ENCODE results near the gene GRIN2A.

GRIN2A gene

DNA sequence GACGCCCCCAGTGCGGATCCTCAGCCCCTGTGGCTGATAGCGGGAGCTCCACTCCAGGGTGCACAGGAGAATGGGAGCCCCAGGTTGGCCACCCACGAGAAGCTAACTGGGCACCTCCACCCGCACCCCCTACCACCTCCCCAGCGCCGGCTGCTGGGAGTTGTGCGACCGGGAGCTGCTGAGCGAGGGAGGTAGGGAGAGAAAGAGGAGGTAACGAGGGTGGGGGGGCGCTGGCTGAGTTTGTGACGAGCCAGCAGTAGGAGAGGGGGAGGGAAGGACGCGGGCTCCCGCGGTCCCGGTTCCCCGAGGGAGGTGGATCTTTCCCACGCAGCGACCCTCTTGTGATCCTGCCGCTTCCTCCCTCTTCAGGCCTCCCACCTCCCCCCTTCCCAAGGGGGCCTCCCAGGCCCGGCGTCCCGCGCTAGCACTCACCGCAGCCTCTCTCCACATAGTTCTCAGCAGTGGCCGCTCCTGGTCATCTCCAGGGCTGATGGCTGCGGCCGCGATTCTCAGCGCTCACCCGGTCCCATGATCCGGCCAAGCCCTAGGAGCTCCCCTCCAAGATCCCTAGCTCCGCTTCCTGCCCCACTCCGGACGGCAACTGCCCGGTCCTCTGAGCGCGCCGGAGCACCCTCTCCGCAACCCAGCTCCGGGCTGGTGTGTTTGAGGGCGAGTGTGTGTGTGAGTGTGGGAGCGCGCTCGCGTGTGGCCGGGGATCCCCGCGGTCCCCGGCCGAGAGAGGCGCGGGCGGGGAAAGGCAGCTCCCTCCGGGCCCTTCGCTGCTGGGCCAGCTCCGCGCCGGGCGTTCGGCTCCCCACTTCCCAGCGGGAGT lies at the start of gene GRIN2A:
Gene GRIN2A (minus strand): TSS at position 207 of the 832 bp plus-strand sequence. CDS start 2,017 bp downstream, outside the sequence.
- DNase-seq, result no peak

DNA sequence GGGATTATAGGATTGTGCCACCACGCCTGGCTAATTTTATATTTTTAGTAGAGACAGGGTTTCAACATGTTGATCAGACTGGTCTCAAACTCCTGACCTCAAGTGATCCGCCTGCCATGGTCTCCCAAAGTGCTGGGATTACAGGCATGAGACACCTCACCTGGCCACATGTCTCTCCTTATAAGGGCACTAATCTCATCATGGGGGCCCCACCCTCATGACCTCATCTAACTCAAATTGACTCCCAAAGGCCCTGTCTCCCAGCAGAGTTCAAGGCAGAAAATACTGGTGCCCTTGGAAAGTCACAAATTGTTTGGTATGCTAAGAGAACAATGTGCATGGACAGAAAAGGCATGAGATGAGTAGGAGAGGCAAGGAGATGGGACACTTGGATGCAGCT lies 49.3 kb upstream of the GRIN2A start:
- no peak for DNase-seq

GRCh38 chr16:10228779-10229178 lies 46.6 kb upstream of the GRIN2A start:
- no peak for DNase-seq

- no peak for DNase-seq
Measured at GRCh38 chr16:10226987-10227306, 44.7 kb upstream of the GRIN2A start.

GRCh38 chr16:10226141-10226986 lies 44.1 kb upstream of the GRIN2A start:
- DNase-seq, result no peak

GRCh38 chr16:10225653-10226052 lies 43.4 kb upstream of the GRIN2A start:
- DNase-seq, result no peak

- no peak for DNase-seq
Measured at GRCh38 chr16:10224850-10225249, 42.6 kb upstream of the GRIN2A start.

DNA sequence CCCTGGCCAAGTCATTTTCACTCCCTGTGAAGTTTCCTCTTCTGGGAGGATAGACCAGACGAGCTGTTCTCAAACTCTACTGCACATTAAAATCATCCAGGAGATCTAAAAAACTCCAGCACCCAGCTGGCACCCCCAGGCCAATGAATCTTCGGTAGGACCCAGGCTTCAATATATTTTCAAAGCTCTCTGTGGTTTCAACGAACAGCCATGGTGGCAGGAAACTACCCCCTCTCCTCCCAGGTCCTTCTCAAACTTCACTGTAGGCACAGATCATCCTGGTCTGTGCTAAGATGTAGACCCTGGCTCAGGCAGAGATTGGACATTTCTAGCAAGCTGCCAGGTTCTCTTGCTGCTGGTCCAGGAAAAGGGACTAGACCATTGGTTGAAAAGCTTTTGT lies 38.7 kb upstream of the GRIN2A start:
- no peak for DNase-seq

DNA sequence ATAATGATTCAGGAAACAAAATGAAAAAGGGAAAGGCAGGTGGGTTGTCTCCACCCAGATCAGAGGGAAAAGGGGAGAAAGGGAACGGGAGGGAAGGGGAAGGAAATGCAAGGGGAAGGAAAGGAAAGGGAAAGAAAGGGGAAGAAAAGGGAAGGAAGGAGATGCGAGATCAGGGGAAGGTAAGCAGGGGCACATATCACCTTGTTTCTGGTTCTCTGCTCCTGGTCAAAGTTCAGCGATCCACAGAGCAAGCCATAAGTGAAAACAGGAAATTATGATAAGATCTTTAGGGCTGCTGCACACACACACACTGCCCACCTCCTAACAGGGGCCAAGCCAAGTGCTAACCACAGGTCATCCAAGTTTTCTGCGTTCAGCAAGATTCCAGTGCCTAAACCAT lies 37.5 kb upstream of the GRIN2A start:
- DNase-seq, result no peak

DNA sequence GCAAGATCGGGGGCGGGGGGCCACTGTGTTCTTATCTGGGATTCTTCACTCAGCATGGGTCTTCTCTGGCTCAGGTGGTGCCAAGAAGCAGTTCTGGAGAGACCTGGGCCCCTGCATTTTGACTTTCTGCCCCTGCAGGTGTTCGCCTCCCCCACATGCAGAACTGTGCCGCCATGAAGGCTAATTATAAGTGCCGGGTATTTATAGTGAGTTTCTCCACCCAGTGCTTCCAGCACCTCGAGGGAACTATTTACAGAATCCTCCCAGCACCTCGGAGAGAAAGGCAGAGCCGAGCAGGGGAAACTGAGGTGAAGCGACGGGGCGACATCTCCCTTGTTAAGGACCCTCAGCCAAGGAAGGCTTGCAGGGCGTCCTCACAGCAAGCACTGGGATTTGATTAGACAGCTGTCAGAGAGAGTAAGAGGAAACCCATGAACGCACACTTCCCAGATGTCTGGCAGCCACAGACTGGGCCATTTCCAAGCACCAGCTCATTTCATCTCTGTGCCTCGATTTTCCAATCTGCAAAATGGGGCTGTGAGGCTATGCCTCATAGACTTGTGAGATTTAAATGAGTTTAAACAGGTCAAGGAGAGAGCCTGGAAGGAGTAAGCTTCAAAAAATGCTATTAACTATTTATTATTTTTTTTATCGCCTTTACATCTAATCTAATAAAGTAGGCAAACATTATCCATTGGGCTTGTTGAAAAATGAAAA lies 36.4 kb upstream of the GRIN2A start:
- DNase-seq, result no peak

GRCh38 chr16:10213748-10214147 lies 31.5 kb upstream of the GRIN2A start:
- DNase-seq, result no peak

GRCh38 chr16:10210944-10211343 lies 28.7 kb upstream of the GRIN2A start:
- no peak for DNase-seq

DNA sequence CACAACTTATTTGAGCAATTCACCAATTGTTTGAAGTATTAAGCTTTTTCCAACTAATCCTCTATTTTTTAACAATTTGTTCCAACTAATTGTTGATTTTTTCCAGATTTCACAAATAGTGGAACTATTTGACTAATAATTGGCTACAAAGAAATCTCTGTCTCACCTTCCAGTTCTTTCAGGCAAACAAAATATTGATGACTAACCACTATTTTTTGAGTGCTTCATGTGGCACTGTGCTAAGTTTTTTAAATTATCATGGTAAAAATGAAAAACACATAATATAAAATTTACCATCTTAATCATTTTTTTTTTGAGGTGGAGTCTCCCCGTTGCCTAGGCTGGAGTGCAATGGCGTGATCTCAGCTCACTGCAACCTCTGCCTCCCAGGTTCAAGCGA lies 24.6 kb upstream of the GRIN2A start:
- no peak for DNase-seq

DNA sequence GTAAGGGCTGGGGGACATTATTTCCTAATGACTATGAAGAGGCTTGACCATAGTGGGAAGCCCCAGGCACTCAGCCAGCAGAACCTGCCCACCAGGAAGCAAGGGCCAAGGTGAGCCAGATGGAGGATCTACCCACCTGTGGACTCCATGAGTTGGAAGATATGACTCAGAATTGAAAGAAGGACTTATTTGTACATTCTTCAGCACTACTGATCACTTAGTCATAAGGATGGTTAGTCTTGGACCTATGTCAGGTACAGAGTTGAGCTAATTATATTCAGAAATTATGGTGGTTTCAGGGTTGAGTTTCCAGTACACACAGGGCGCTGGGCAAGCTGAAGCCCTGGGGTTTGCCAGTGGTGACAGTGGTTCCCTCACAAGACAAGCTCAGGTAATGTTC lies 24.0 kb upstream of the GRIN2A start:
- no peak for DNase-seq

DNA sequence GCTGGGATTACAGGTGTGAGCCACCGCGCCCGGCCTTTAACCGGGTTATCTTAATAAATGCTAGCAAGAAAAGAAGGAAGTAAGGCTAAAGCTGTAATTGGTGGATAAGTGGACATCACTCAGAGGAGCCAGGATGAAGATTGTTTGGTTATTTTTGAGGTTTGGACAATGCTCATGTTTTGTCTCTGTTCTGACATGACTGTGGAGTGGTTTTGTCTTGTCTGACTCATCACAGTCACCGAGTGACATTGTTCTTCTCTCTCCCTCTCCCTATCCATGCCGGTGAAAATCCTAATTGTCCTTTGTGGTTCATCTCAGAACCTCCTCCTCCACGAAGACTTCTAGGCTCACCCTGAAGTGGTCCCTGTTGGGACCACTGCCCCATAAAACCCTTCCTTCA lies 23.5 kb upstream of the GRIN2A start:
- no peak for DNase-seq

- DNase-seq, result no peak
Measured at GRCh38 chr16:10202649-10203048, 20.4 kb upstream of the GRIN2A start.

GRCh38 chr16:10200637-10201586 lies 18.7 kb upstream of the GRIN2A start:
- no peak for DNase-seq

GRCh38 chr16:10196999-10197398 lies 14.8 kb upstream of the GRIN2A start:
- no peak for DNase-seq

- DNase-seq, result no peak
Measured at GRCh38 chr16:10191096-10191495, 8.9 kb upstream of the GRIN2A start.

DNA sequence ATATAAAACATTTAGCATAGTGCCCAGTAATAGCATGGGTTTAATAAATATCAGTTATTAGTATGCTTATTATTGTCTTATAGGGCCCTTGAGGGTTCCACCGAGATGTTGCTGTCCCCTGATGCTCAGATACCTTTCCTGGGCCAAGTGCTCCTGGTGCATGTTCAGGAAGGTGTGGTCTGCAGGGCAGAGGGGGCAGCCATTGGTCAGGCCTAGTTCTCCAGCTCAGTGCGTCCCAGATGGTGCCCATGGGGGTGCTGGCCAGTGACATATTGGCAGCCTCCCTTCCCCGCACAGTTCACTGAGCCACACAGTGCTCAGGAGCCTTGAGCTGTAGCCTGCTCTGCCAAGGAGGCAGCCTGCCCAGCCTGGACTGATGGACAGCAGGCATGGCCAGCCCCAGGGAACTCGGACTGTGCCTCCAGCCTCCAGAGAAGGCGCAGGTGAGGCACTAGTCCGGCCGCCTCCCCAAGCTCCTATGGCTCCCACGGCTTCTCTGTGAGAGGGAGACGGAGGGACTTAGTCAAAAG lies 7.7 kb upstream of the GRIN2A start:
- no peak for DNase-seq

DNA sequence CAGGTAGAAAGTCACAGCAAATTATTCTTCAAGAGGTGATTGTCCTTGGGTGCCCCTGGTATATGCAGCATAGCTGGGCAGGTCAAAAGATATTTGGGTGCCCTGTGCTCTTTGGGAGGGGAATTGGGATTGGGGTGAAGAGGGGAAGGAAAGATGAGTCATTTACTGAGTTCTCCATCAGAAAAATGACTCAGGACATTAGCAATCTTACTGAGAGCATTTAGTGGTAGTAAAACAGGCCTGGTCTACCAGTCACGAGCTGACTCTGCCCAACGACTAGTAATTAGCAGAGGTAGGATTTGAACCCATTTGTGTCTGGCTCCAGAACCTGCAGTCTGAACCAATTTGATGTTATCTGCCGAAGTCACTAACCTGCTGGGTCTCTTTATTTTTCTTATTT lies 6.0 kb upstream of the GRIN2A start:
- DNase-seq, result no peak

All from NCI-H526 (cell line).